HepG2 (cell line): ENCODE measurements around the gene PRKCE.

Source experiments
- CTCF ChIP-seq: sonication (generic); formaldehyde crosslinking; IDR thresholded peaks from 2 replicates; pipeline ENCODE4 v1.5.0; 2020; ENCODE audit warnings: mild to moderate bottlenecking, missing genetic modification reagents, moderate library complexity
- NCOA1 ChIP-seq: sonication (generic); formaldehyde crosslinking; IDR thresholded peaks from 2 replicates; pipeline ENCODE4 v1.9.0; 2021; ENCODE audit warnings: missing genetic modification reagents

DNA sequence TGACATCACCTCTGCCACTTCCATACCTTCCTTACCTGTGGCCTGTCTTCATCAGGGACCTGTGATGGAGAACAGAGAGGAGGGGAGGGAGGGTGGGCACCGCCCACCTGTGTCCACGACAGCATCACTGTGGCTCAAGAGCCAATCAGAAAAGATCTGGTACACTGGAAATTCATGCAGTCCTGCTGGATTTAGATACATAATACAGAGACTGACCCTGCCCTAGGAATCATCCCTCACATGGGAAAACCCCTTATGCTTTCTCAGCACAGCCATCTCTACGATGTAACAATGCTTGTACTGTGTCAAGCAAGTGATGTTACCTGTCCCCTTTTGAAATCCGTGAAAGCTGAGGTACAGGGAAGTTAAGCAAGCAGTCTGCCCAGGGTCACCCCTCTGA is 500.1 kb downstream of the PRKCE start:
- TF ChIP-seq CTCF (CRISPR knock-in tag) (no peak), NCOA1 (CRISPR knock-in tag) (no peak)
